ENCODE results near the gene AFDN.

The AFDN gene

GRCh38 chr6:167988945-167989841, 162.5 kb downstream of the AFDN start:
- H3K27ac ChIP-seq: no peak overlapping the region
- no peak for TF ChIP-seq CTCF (conservative IDR thresholded peaks at IDR 0.05)

GRCh38 chr6:167990016-167990945, 163.6 kb downstream of the AFDN start:
- TF ChIP-seq CTCF (conservative IDR thresholded peaks at IDR 0.05): no peak
- no peak overlapping the region for H3K27ac ChIP-seq

GRCh38 chr6:167993169-167993568, 166.5 kb downstream of the AFDN start:
- H3K27ac ChIP-seq: no peak overlapping the region
- no peak for TF ChIP-seq CTCF (conservative IDR thresholded peaks at IDR 0.05)

GRCh38 chr6:167993831-167994230, 167.1 kb downstream of the AFDN start:
- no peak for TF ChIP-seq CTCF (conservative IDR thresholded peaks at IDR 0.05)

GRCh38 chr6:167995302-167995701, 168.6 kb downstream of the AFDN start:
- no peak for TF ChIP-seq CTCF (conservative IDR thresholded peaks at IDR 0.05)

More at GRCh38 chr6:167993831-167994230, 167.1 kb downstream of the AFDN start:
- H3K27ac ChIP-seq: no peak overlapping the region

DNA sequence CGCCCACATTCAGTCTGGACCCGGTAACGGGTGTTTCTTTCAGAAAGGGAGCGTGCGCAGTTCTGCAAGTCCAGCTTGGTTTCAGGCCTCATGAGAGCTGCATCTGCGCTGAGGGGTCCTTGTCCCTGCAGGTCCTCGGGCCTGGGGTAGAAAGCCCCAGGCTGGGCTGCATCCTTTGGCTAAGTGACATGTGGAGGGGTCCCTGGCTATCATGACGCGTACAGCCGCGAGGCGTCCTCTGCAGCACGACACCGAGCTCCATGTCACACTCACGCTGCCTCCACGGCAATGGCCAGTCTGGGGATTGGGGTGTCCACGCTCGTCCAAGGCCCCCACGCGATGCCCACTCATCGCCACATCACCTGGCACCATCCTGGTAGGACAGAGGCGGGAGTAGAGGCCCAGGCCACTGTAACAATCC, 169.0 kb downstream of the AFDN start:
- no peak for TF ChIP-seq CTCF (conservative IDR thresholded peaks at IDR 0.05)
- H3K27ac ChIP-seq: no peak overlapping the region

More at GRCh38 chr6:167995302-167995701, 168.6 kb downstream of the AFDN start:
- H3K27ac ChIP-seq: no peak overlapping the region
